Gastrocnemius medialis (tissue), 4 donors: Measurements from ENCODE around the gene OTULIN.

Source experiments
- CTCF ChIP-seq, 5 experiments: fragments of 450-650 bp in 3 of 5; fragments of 200-600 bp in 2 of 5; sonication (generic) in 2 of 5; IDR thresholded peaks in 4 of 5; conservative IDR thresholded peaks in 1 of 5; 1 replicate in 4 of 5; 2 replicates in 1 of 5; pipeline ENCODE4 v1.5.1; 2016 to 2019; ENCODE audit warnings: antibody characterized with exemption in 5 of 5, mild to moderate bottlenecking in 3 of 5, moderate library complexity in 3 of 5
- POLR2A ChIP-seq, 2 donors: fragments of 450-650 bp; IDR thresholded peaks; one replicate each; pipeline ENCODE4 v1.6.1; 2017; ENCODE audit warnings: antibody characterized with exemption in 2 of 2, mild to moderate bottlenecking in 2 of 2, moderate library complexity in 2 of 2

DNA sequence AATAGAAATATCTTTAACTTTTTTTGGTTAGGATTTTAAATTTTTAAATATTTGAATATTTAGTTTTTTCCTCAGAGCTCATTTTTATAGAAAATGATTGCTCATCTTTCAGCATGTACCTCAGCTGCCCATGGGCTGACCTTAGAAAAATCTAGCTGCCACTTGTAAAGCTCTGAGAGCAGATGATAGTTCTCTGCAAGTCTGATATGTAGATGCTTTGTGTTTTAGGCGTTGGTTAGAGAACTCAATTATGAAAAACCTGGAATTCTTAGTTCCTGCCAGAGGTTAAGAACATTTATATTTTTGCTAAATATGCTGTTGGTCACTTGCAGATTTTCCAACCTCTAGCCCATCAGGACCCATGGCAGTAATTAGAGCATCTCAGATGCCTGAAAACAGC, 15.1 kb downstream of the OTULIN start:
- TF ChIP-seq CTCF (IDR thresholded peaks at IDR 0.05 in 4 of 5, conservative IDR thresholded peaks at IDR 0.05 in 1 of 5) (no peak), POLR2A (IDR thresholded peaks at IDR 0.05) (no peak)
